OCI-LY7 (cell line): ENCODE results near the gene SH3BGR. TPM values are rescaled to one million over a fixed set of nuclear protein-coding genes. Genes with fewer than 3 reads are reported as not detected.

ENCODE experiments used
- BruUV-seq: library from RNA; stranded (reverse); fragments of 400-500 nt; replicated peaks from 2 replicates; lab custom pipeline; 2021; lab: Mats Ljungman, UMichigan
- CTCF ChIA-PET: fragments of 300-600 bp; sonication (Branson Sonifier 250); formaldehyde crosslinking; loops from one replicate; lab custom pipeline; 2022; ENCODE audit warnings: antibody characterized with exemption; ENCODE audit not compliant: unreplicated experiment; lab: Charles Lee
- POLR2A ChIA-PET: fragments of 300-600 bp; sonication (Branson Sonifier 250); formaldehyde crosslinking; loops from one replicate; lab custom pipeline; 2022; ENCODE audit warnings: antibody characterized with exemption; lab: Charles Lee
- DNase-seq: peaks from one replicate; pipeline ENCODE4 v3.0.0-alpha.2; 2015; ENCODE audit warnings: low spot score
- H2AFZ ChIP-seq: fragments of 200-600 bp; sonication (generic), shearing (Covaris generic); 2 replicates; pipeline ENCODE4 v1.6.1; 2014; ENCODE audit warnings: mild to moderate bottlenecking, antibody characterized with exemption, low read length, moderate library complexity
- H3K27ac ChIP-seq: fragments of 200-600 bp; sonication (generic); 2 replicates; pipeline ENCODE4 v1.5.1; 2014; ENCODE audit warnings: mixed run types, low read depth, mild to moderate bottlenecking, moderate library complexity, low read length, inconsistent platforms; ENCODE audit not compliant: poor library complexity, severe bottlenecking
- H3K36me3 ChIP-seq: fragments of 200-600 bp; sonication (generic); 2 replicates; pipeline ENCODE4 v1.6.1; 2014; ENCODE audit warnings: mild to moderate bottlenecking, antibody characterized with exemption, low read length, moderate library complexity, mixed read lengths; ENCODE audit not compliant: insufficient read depth
- H3K4me1 ChIP-seq: fragments of 200-600 bp; sonication (generic); 2 replicates; pipeline ENCODE4 v1.5.1; 2014; ENCODE audit warnings: mild to moderate bottlenecking, low read length; ENCODE audit not compliant: insufficient read depth, poor library complexity, severe bottlenecking
- H3K4me2 ChIP-seq: fragments of 200-600 bp; sonication (generic); 2 replicates; pipeline ENCODE4 v1.6.1; 2014; ENCODE audit warnings: mild to moderate bottlenecking, low read length
- H3K4me3 ChIP-seq: fragments of 200-600 bp; sonication (generic); 2 replicates; pipeline ENCODE4 v1.5.1; 2014; ENCODE audit warnings: mild to moderate bottlenecking, low read depth, low read length; ENCODE audit not compliant: poor library complexity, severe bottlenecking
- H3K79me2 ChIP-seq: fragments of 200-600 bp; sonication (generic); 2 replicates; pipeline ENCODE4 v1.6.1; 2016; ENCODE audit warnings: low read depth, mild to moderate bottlenecking, low read length, moderate library complexity, mixed read lengths; ENCODE audit not compliant: insufficient read depth
- H3K9me2 ChIP-seq: fragments of 200-600 bp; sonication (generic); 2 replicates; pipeline ENCODE4 v1.6.1; 2016; ENCODE audit warnings: mild to moderate bottlenecking, low read length, mixed read lengths; ENCODE audit not compliant: insufficient read depth
- H3K9me3 ChIP-seq: fragments of 200-600 bp; sonication (generic); 2 replicates; pipeline ENCODE4 v1.6.1; 2014; ENCODE audit warnings: mild to moderate bottlenecking, mixed run types, low read length, mixed read lengths
- H4K20me1 ChIP-seq: fragments of 200-600 bp; sonication (generic); 2 replicates; pipeline ENCODE4 v1.6.1; 2014; ENCODE audit warnings: mild to moderate bottlenecking, antibody characterized with exemption, low read length, moderate library complexity, mixed read lengths; ENCODE audit not compliant: insufficient read depth
- CTCF ChIP-seq: fragments of 200-600 bp; sonication (generic); conservative IDR thresholded peaks from 2 replicates; pipeline ENCODE4 v1.5.1; 2014; ENCODE audit warnings: mild to moderate bottlenecking, antibody characterized with exemption, low read length, moderate library complexity, mixed read lengths
- EZH2phosphoT487 ChIP-seq: fragments of 200-600 bp; sonication (generic); IDR thresholded peaks from 2 replicates; pipeline ENCODE4 v1.6.1; 2018; ENCODE audit warnings: low read depth, borderline replicate concordance, mild to moderate bottlenecking, mixed run types, antibody characterized with exemption, low read length, moderate library complexity, mixed read lengths
- intact Hi-C: fragments of 100-400 bp; cut with micrococcal nuclease; formaldehyde crosslinking; loops from one replicate; pipeline ENCODE4 v1.10.0; 2022; ENCODE audit not compliant: unreplicated experiment
- total RNA-seq, 2 experiments: library from RNA; depleted of rRNA in 1 of 2; stranded (reverse); fragments of >200 nt in 1 of 2; shearing (Covaris generic) in 1 of 2; gene quantifications; 2 replicates each; pipeline ENCODE4 v1.2.3, GENCODE V29; 2014 to 2022

SH3BGR gene
- total RNA-seq, 2 experiments from 2014 or later: 5.4 TPM; not detected in 1

DNA sequence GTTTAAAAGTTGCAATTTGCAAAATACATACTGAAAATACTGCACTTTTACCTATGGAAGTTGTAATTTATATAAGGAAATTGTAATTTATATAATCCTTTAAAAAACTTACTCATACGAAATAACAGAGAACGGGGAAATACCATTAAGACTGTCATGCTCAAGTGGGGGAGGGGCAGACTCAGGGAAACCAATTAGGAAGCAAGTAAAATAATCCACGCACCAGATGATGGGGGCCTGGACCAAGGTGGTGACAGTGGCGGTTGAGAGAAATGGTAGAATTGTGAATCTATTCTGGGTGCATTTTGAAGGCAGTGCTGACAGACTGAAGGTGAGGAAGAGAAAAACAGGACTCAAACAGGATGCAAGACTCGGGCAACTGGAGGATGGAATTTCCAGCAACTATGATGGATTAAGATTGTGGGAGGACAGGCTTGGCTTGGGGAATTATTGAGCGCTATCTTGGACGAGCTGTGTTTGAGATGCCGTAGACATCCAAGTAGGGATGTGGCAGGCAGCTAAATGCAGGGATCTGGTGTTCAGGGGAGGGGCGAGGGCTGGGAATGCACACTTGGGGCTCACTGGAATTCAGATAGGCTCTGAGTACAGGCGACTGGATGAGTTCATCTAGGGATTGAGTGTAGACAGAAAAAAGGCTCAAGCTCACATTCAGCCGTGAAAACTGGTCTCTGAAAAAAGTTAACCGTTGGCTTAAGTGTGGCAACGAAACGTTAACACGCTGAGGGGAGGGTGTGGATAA lies 7.2 kb upstream of the SH3BGR start:
- H3K79me2 ChIP-seq: no peaks in the 10 kb centered on the region
- CTCF ChIA-PET: interaction anchor here (1.2 kb wide), 1 partner anchor 125 kb away, joined by 3 read pairs; no protein-coding TSS in a partner anchor
- H2AFZ ChIP-seq: peak overlapping the region; percentile 85; the same call in 1 of the 2 replicates
- peaks cover 14% of the 10 kb centered on the region for H3K4me1 ChIP-seq
- peak; percentile 11 for DNase-seq
- peak overlapping the region; percentile 74 for H3K4me3 ChIP-seq
- H3K9me3 ChIP-seq: no peaks in the 10 kb centered on the region
- POLR2A ChIA-PET: interaction anchor here (0.8 to 1.3 kb wide), 2 partner anchors 17 to 27 kb away, joined by 3 read pairs; no protein-coding TSS in a partner anchor
- no peaks in the 10 kb centered on the region for H3K36me3 ChIP-seq
- peak overlapping the region; percentile 83 for H3K4me2 ChIP-seq
- H3K27ac ChIP-seq: no peak overlapping the region
- H3K9me2 ChIP-seq: 0 out of 2 replicates have a peak, but pooled peaks cover 4% of the 10 kb centered on the region
- no TSS peak for BruUV-seq
- intact Hi-C loops: loop anchor here (2.0 kb wide), 1 partner anchor 264 kb away; no protein-coding TSS in a partner anchor
- TF ChIP-seq EZH2phosphoT487: no peak
- TF ChIP-seq CTCF: no peak
- no peaks in the 10 kb centered on the region for H4K20me1 ChIP-seq

- TSS peak; percentile 95 for BruUV-seq
- H3K27ac ChIP-seq: peak within 1 kb of the TSS; percentile 9
- intact Hi-C loops: loop anchor here (2.0 kb wide), 1 partner anchor 265 kb away; no protein-coding TSS in a partner anchor
- H3K36me3 ChIP-seq: no peaks in the 10 kb centered on the region
- peak within 1 kb of the TSS; percentile 85 for H2AFZ ChIP-seq
- TF ChIP-seq CTCF: 0 out of 2 replicates have a peak, but pooled peaks have one; percentile 13
- TF ChIP-seq EZH2phosphoT487: no peak
- no peaks in the 10 kb centered on the region for H3K9me3 ChIP-seq
- ChIA-PET CTCF (interaction anchor here (1.2 kb wide), 1 partner anchor 126 kb away, joined by 3 read pairs; no protein-coding TSS in a partner anchor), POLR2A (interaction anchor here (0.8 to 1.3 kb wide), 2 partner anchors 16 to 26 kb away, joined by 3 read pairs; no protein-coding TSS in a partner anchor)
- H4K20me1 ChIP-seq: no peaks in the 10 kb centered on the region
- H3K4me1 ChIP-seq: peaks cover 14% of the 10 kb centered on the region
- DNase-seq: peak; percentile 93
- H3K9me2 ChIP-seq: 0 out of 2 replicates have a peak, but pooled peaks cover 4% of the 10 kb centered on the region
- peak within 1 kb of the TSS; percentile 74 for H3K4me3 ChIP-seq
- H3K4me2 ChIP-seq: peak within 1 kb of the TSS; percentile 83
- no peaks in the 10 kb centered on the region for H3K79me2 ChIP-seq
These were observed 6.2 kb upstream of the SH3BGR start, which contains the start of gene LCA5L for GRCh38 chr21:39445321-39446269. Gene LCA5L, minus strand, starts transcription at chr21:39445778. Its CDS starts 17,285 bp downstream, at chr21:39428493.
